Measurements from ENCODE around the gene BCAR1.
"Not testable (repeated sequence)": the region's sequence is repeated elsewhere in the genome, so short reads cannot be mapped to it uniquely, and the experiment has no call there.

The BCAR1 gene

DNA sequence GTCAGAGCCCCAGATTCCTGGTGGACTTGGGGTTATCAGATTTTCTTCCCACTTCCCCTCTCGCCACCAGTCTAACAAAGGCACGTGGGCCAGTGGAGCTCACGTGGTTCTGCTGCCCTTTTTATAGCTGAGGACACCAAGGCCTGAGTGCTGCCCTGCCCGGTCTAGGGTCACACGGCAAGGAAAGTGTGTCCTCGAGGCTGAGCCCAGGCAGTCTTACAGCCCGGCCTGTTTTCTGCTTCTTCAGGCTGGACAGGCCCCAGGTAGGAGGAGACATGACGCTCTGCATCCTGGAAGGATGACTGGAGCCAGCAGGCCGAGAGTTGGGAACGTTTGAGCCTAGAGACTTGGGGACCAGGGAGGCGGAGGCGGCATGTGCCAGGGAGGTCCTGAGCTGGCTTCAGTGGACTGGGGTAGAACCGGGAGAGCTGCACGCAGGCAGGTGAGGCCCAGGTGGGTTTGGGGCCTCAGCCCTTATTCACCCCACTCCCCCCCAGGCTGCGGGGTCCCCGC is 29.1 kb downstream of the BCAR1 start:
- no peak for DNase-seq

- DNase-seq = no peak
Observed at GRCh38 chr16:75219838-75220237, 31.6 kb downstream of the BCAR1 start.

- DNase-seq = no peak
Observed at GRCh38 chr16:75219088-75219487, 32.3 kb downstream of the BCAR1 start.

GRCh38 chr16:75218256-75219076 is 33.0 kb downstream of the BCAR1 start, which contains the start of gene CTRB1:
TSS of gene CTRB1 (plus strand) at chr16:75218988. CDS start at chr16:75219008, 20 bp downstream.
- no peak for DNase-seq

GRCh38 chr16:75217389-75217851 is 34.0 kb downstream of the BCAR1 start:
- DNase-seq = no peak

DNA sequence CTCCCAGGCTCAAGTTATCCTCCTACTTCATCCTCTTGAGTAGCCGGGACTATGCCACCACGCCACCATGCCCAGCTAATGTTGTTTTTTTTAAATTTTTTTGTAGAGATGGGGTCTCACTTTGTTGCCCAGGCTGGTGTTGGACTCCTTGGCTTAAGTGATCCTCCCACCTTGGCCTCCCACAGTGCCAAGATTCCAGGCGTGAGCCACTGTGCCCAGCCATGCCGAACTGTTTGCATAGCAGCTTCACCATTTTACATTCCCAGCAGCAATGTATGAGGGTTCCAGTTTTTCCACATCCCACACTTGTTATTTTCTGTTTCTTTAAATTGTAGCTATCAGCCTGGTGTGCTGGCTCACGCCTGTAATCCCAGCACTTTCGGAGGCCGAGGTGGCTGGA is 34.8 kb downstream of the BCAR1 start:
- no peak for DNase-seq

- no peak for DNase-seq
Observed at GRCh38 chr16:75216127-75216526, 35.3 kb downstream of the BCAR1 start.

- DNase-seq = not testable (repeated sequence)
Observed at GRCh38 chr16:75211286-75211685, 40.1 kb downstream of the BCAR1 start.

DNA sequence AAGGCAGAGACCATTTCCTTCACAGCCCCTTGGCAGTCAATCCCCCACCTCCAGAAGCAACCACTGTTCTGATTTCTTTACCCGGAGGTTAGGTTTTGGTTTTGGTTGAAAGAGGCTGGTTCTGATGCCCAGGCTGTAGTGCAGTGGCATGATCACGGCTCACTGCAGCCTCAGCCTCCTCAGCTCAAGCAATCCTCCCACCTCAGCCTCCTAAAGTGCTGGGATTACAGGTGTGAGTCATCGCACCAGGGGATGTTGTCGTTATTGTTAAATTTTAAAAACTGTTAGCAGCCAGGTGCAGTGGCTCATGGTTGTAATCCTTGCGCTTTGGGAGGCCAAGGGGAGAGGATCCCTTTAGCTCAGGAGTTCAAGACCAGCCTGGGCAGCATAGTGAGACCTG is 41.5 kb downstream of the BCAR1 start:
- DNase-seq = no peak

DNA sequence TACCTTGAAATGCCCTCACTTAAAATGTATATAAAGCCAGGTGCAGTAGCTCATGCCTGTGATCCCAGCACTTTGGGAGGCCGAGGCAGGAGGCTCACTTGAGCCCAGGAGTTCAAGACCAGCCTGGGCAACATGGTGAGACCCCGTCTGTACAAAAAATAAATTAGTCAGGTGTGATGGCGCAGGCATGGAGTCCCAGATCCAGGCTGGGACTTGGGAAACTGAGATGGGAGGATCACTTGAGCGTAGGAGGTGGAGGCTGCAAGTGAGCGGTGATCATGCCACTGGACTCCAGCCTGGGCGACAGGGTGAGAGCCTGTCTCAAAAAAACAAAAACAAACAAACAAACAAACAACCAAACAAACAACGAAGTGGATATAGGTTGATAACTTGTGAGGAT is 41.9 kb downstream of the BCAR1 start:
- not testable (repeated sequence) for DNase-seq

GRCh38 chr16:75208861-75209505 is 42.4 kb downstream of the BCAR1 start:
- no peak for DNase-seq

GRCh38 chr16:75208242-75208825 is 43.1 kb downstream of the BCAR1 start:
- DNase-seq = no peak

- no peak for DNase-seq
Observed at GRCh38 chr16:75207831-75208230, 43.6 kb downstream of the BCAR1 start.

GRCh38 chr16:75206749-75207451 is 44.5 kb downstream of the BCAR1 start, which contains the start of gene CTRB2:
TSS of gene CTRB2 (minus strand) at chr16:75207161. CDS start at chr16:75207141, 20 bp downstream.
- DNase-seq = no peak

DNA sequence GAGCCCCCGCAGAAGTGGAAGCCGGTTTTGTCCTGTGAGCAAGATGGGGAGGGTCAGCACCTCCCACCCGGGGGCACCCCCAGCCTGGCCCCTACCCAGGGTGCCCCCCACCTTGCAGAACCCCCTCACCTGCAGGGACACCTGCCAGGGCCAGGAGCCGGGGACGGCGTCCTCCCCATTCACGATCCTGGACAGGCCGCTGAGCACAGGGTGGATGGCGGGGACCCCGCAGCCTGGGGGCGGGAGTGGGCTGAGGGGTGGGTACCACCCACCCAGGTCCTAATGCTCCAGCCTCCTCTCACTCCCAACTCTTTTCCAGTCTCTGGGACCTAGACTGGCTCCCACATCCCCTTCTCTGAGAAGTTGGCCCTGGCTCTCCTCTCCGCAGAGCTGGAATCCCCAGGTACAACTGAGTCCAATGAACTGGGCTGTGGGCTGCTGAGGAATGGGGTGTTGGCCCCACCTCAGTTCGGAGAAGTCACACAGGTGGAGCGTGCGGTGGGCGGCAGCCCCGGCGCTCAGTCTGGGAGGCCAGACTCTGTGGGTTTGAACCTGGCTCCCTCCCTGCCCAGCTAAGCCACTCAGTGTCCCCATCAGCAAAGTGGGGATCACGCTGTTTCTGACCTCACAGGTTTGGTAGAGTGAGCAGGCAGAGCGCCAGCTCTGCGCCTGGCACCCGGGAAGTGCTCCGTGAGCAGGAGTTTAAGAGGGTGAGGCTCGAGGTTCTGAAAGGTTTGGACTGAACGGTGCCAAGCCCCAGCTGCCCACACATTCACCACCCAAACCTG is 45.3 kb downstream of the BCAR1 start:
- not testable (repeated sequence) for DNase-seq

- not testable (repeated sequence) for DNase-seq
Observed at GRCh38 chr16:75205438-75205837, 46.0 kb downstream of the BCAR1 start.

DNA sequence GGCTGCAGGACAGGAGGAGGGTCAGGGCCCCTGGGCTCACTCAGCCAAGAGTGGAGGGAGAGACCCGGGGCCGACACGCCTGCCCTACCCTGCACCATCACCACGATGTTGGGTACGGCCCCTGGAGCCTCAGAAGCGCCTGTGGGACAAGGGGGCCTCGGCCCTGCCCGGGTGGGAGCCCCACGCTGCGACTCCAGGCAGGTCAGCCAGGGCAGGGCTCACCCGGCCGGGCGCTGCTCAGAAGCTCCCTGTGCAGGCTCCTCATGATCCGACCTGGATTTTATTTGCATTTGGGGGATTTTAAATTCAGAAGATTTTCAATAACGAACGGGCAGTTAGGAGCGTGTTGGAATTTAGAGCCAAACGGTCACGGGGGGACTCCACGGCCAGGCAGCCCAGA is 46.5 kb downstream of the BCAR1 start:
- not testable (repeated sequence) for DNase-seq

- DNase-seq = no peak
Observed at GRCh38 chr16:75204410-75204758, 47.0 kb downstream of the BCAR1 start.

GRCh38 chr16:75203667-75204409 is 47.6 kb downstream of the BCAR1 start:
- no peak for DNase-seq

GRCh38 chr16:75203096-75203495 is 48.3 kb downstream of the BCAR1 start:
- DNase-seq = no peak

DNA sequence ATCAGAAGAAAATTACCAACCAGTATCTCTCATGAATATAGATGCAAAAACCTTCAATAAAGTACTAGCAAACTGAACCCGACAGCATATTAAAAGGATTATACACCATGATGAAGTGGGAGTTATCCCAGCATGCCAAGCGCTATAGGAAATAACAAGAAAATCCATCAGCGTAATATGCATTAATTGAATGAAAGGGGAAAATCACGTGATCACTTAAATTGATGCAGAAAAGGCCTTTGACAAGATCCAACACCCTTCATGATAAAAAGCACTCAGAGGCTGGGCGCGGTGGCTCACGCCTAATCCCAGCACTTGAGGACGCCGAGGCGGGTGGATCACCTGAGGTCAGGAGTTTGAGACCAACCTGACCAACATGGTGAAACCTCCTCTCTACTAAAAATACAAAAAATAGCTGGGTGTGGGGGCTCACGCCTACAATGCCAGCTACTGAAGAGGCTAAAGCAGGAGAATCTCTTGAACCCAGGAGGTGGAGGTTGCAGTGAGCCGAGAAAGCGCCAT is 49.3 kb downstream of the BCAR1 start:
- no peak for DNase-seq
